ENCODE results near the gene TOP2A.

TOP2A gene

GRCh38 chr17:40345161-40345993, 72.3 kb downstream of the TOP2A start:
- DNase-seq (ENCODE audit: low spot score) = peak; percentile 71

GRCh38 chr17:40344421-40345160, 73.1 kb downstream of the TOP2A start:
- DNase-seq (ENCODE audit: low spot score) = no peak

GRCh38 chr17:40343219-40344119, 74.2 kb downstream of the TOP2A start:
- DNase-seq (ENCODE audit: low spot score) = no peak

GRCh38 chr17:40342504-40343218, 75.0 kb downstream of the TOP2A start:
- no peak for DNase-seq (ENCODE audit: low spot score)

GRCh38 chr17:40341808-40342503, 75.7 kb downstream of the TOP2A start:
- DNase-seq (ENCODE audit: low spot score) = no peak

GRCh38 chr17:40340880-40341807, 76.6 kb downstream of the TOP2A start:
- DNase-seq (ENCODE audit: low spot score) = peak; percentile 92

GRCh38 chr17:40340327-40340726, 77.4 kb downstream of the TOP2A start:
- DNase-seq (ENCODE audit: low spot score) = no peak

- DNase-seq (ENCODE audit: low spot score) = no peak
Observed at GRCh38 chr17:40338941-40339649, 78.6 kb downstream of the TOP2A start.
